ENCODE measurements around the gene ARNT2. TPM values are rescaled to one million over a fixed set of nuclear protein-coding genes. Genes with fewer than 3 reads are reported as not detected.

The ARNT2 gene
- total and polyA plus RNA-seq, 2 donors = 1.4 to 2.4 TPM

DNA sequence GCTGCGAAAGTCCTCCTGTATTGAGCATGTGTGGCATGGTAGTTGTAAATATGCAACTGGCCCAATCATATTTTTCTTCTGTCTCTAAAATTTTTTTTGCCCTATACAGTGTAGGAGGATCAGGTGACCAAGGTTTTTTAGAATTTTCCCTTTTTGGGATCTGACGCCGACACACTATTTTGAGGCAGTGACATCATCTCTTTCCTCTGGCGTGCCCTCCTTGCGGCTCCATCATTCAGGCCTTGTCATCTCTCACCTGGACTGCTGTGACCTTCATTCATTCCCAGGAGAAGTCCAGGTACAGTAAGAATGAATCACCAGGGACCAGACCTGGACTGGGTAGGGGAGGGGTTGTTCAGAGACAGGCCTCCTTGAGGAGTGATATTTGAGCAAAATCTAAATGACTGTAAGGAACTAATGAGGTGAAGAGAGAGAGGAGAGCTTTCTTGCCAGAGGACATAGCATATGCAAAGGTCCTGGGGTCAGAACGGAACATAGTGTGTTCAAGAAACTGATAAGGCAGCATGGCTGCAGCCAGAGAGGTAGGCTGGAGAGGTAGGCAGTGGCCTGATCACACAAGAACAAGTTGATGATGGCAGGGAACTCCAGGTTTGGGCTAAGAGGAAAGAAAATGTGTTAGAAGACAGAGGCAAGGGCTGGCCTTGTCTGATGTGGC, 38.7 kb downstream of the ARNT2 start:
- Histone ChIP-seq H3K27ac (ENCODE audit: low read depth in 1 of 2, low read length in 1 of 2) (no peak overlapping the region), H3K4me1 (ENCODE audit: control insufficient read depth in 2 of 2, insufficient read depth in 2 of 2, low read length in 2 of 2) (no peaks in the 10 kb centered on the region), H3K4me3 (ENCODE audit: low read length in 2 of 2) (no peak overlapping the region), H3K27me3 (ENCODE audit: control insufficient read depth in 2 of 2, insufficient read depth in 1 of 2, low read length in 1 of 2) (peaks cover 0 to 3% of the 10 kb centered on the region in 2 donors), H3K9me3 (ENCODE audit: control insufficient read depth in 2 of 2, insufficient read depth in 1 of 2, low read length in 1 of 2) (no peaks in the 10 kb centered on the region), H3K36me3 (ENCODE audit: control insufficient read depth in 2 of 2, insufficient read depth in 2 of 2, low read length in 1 of 2) (no peaks in the 10 kb centered on the region)
- WGBS = 94% methylated on average over 6 of the region's 6 CpGs
- DNase-seq (ENCODE audit: low read depth in 6 of 9, low spot score in 9 of 9) = no peak

DNA sequence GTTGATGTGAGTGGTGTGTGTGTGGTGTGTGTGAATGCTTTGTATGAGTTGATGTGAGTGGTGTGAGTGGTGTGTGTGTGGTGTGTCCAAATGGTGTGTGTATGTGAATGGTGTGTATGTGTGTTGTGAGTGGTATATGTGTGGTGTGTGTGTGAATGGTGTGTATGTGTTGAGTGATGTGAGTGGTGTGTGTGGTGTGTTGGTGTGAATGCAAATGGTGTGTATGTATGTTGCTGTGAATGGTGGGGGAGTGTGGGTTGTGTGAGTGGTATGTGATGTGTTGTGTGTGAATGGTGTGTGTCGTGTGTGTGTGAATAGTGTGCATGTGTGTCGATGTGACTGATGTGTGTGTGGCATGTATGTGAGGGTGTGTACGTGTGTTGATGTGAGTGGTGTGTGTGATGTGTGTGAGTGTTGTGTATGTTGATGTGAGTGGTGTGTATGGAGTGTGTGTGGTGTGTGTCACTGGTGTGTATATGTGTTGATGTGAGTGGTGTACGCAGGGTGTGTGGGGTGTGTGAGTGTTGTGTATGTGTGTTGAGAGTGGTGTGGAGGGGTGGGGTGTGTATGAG, 40.6 kb downstream of the ARNT2 start:
- Histone ChIP-seq H3K36me3 (ENCODE audit: control insufficient read depth in 2 of 2, insufficient read depth in 2 of 2, low read length in 1 of 2) (no peaks in the 10 kb centered on the region), H3K27ac (ENCODE audit: low read depth in 1 of 2, low read length in 1 of 2) (no peak overlapping the region), H3K4me3 (ENCODE audit: low read length in 2 of 2) (no peak overlapping the region), H3K4me1 (ENCODE audit: control insufficient read depth in 2 of 2, insufficient read depth in 2 of 2, low read length in 2 of 2) (no peaks in the 10 kb centered on the region), H3K9me3 (ENCODE audit: control insufficient read depth in 2 of 2, insufficient read depth in 1 of 2, low read length in 1 of 2) (no peaks in the 10 kb centered on the region), H3K27me3 (ENCODE audit: control insufficient read depth in 2 of 2, insufficient read depth in 1 of 2, low read length in 1 of 2) (peaks cover 0 to 3% of the 10 kb centered on the region in 2 donors)
- no peak for DNase-seq (ENCODE audit: low read depth in 6 of 9, low spot score in 9 of 9)
- 99% methylated on average over 4 of the region's 4 CpGs for WGBS

DNA sequence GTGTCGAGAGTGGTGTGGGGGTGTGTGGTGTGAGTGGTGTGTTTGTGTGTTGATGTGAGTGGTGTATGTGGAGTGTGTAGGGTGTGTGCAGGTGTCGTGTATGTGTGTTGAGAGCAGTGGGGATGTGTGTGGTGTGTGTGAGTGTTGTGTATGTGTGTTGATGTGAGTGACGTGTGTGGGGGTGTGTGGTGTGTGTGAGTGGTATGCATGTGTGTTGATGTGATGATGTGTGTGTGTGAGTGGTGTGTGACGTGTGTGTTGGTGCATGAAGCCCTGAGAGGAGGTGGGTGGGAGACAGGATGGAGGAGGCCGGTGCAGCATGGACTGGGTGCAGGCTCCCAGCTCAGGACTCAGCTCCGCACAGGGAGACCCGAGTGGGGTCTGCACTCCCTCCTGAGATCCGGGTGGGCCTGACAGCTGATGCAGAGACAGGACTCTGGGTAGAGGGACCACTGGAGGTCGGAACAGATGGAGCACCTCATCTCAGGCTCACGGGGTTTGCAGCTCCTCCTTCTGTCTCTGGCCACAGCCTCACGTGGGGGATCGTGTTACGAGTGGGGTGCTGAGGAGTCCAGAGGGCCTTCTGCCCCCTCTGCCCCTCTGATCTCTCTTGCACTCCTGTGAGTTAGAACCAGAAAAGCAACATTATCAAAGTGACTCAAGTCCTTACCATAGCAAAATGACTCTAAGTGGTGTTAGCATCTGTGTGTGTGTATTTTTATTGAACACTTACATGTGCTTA, 41.3 kb downstream of the ARNT2 start:
- DNase-seq (ENCODE audit: low read depth in 6 of 9, low spot score in 9 of 9) = no peak
- peaks cover 0 to 1% of the 10 kb centered on the region in 2 donors for H3K27me3 ChIP-seq (ENCODE audit: control insufficient read depth in 2 of 2, insufficient read depth in 1 of 2, low read length in 1 of 2)
- no peaks in the 10 kb centered on the region for H3K9me3 ChIP-seq (ENCODE audit: control insufficient read depth in 2 of 2, insufficient read depth in 1 of 2, low read length in 1 of 2)
- no peaks in the 10 kb centered on the region for H3K36me3 ChIP-seq (ENCODE audit: control insufficient read depth in 2 of 2, insufficient read depth in 2 of 2, low read length in 1 of 2)
- H3K27ac ChIP-seq (ENCODE audit: low read depth in 1 of 2, low read length in 1 of 2) = no peak overlapping the region
- H3K4me3 ChIP-seq (ENCODE audit: low read length in 2 of 2) = no peak overlapping the region
- no peaks in the 10 kb centered on the region for H3K4me1 ChIP-seq (ENCODE audit: control insufficient read depth in 2 of 2, insufficient read depth in 2 of 2, low read length in 2 of 2)
- 91% methylated on average over 13 of the region's 13 CpGs for WGBS

- H3K27me3 ChIP-seq (ENCODE audit: control insufficient read depth in 2 of 2, insufficient read depth in 1 of 2, low read length in 1 of 2) = peaks cover 0 to 2% of the 10 kb centered on the region in 2 donors
- no peaks in the 10 kb centered on the region for H3K9me3 ChIP-seq (ENCODE audit: control insufficient read depth in 2 of 2, insufficient read depth in 1 of 2, low read length in 1 of 2)
- no peak for DNase-seq (ENCODE audit: low read depth in 6 of 9, low spot score in 9 of 9)
- no peak overlapping the region for H3K27ac ChIP-seq (ENCODE audit: low read depth in 1 of 2, low read length in 1 of 2)
- H3K4me3 ChIP-seq (ENCODE audit: low read length in 2 of 2) = no peak overlapping the region
- no peaks in the 10 kb centered on the region for H3K4me1 ChIP-seq (ENCODE audit: control insufficient read depth in 2 of 2, insufficient read depth in 2 of 2, low read length in 2 of 2)
- no peaks in the 10 kb centered on the region for H3K36me3 ChIP-seq (ENCODE audit: control insufficient read depth in 2 of 2, insufficient read depth in 2 of 2, low read length in 1 of 2)
These were observed 42.9 kb downstream of the ARNT2 start for GRCh38 chr15:80447077-80447476.

- DNase-seq (ENCODE audit: low read depth in 6 of 9, low spot score in 9 of 9) = no peak
- H3K36me3 ChIP-seq (ENCODE audit: control insufficient read depth in 2 of 2, insufficient read depth in 2 of 2, low read length in 1 of 2) = no peaks in the 10 kb centered on the region
- H3K27me3 ChIP-seq (ENCODE audit: control insufficient read depth in 2 of 2, insufficient read depth in 1 of 2, low read length in 1 of 2) = peaks cover 0 to 5% of the 10 kb centered on the region in 2 donors
- H3K27ac ChIP-seq (ENCODE audit: low read depth in 1 of 2, low read length in 1 of 2) = no peak overlapping the region
- 88% methylated on average over 5 of the region's 5 CpGs for WGBS
- H3K4me1 ChIP-seq (ENCODE audit: control insufficient read depth in 2 of 2, insufficient read depth in 2 of 2, low read length in 2 of 2) = no peaks in the 10 kb centered on the region
- H3K4me3 ChIP-seq (ENCODE audit: low read length in 2 of 2) = no peak overlapping the region
- no peaks in the 10 kb centered on the region for H3K9me3 ChIP-seq (ENCODE audit: control insufficient read depth in 2 of 2, insufficient read depth in 1 of 2, low read length in 1 of 2)
These were observed 45.6 kb downstream of the ARNT2 start for GRCh38 chr15:80449825-80450224.

DNA sequence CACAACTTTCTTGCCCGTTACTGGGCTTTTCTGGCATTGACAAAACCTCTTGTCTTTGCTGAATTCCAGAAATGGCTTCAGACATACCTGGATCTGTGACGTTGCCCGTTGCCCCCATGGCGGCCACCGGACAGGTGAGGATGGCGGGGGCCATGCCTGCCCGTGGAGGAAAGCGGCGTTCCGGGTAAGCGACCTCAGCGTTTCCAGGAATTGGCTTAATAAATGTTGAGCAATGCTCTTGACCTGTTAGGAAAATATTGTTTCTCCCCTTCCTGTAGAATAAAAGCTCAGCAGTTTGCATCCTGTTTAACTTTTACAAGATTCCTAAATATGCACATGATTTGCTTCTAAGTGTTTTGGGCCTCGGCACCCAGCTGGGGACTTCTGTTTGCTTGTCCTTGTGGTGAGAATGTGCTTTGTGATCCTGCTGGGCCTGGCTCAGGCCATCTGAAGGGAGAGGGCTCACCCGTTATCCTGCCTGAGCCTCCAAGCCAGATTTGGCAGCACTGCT, 46.7 kb downstream of the ARNT2 start:
- WGBS = 92% methylated on average over 14 of the region's 14 CpGs
- Histone ChIP-seq H3K27me3 (ENCODE audit: control insufficient read depth in 2 of 2, insufficient read depth in 1 of 2, low read length in 1 of 2) (peaks cover 0 to 5% of the 10 kb centered on the region in 2 donors), H3K36me3 (ENCODE audit: control insufficient read depth in 2 of 2, insufficient read depth in 2 of 2, low read length in 1 of 2) (no peaks in the 10 kb centered on the region), H3K4me1 (ENCODE audit: control insufficient read depth in 2 of 2, insufficient read depth in 2 of 2, low read length in 2 of 2) (no peaks in the 10 kb centered on the region), H3K9me3 (ENCODE audit: control insufficient read depth in 2 of 2, insufficient read depth in 1 of 2, low read length in 1 of 2) (no peaks in the 10 kb centered on the region), H3K4me3 (ENCODE audit: low read length in 2 of 2) (no peak overlapping the region), H3K27ac (ENCODE audit: low read depth in 1 of 2, low read length in 1 of 2) (no peak overlapping the region)
- DNase-seq (ENCODE audit: low read depth in 6 of 9, low spot score in 9 of 9) = no peak

DNA sequence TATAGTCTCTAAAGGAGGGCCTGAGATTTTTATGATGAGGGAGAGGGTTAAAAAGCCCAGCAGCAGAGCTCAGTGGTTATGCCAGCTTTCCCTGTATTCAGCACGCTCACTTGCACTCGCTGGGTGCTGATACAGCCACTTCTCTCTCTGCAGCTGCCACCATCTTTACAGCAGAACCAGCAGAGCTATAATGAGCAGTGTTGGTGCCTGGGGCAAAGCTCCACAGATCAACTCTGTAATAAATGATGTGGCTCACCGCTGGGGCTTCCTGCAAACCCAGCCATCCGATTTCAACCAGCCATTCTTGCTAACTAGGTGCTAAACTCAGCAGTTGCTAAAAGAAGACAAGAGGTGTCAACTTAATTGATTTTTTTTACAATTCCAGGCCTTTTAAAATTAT, 48.0 kb downstream of the ARNT2 start:
- no peak overlapping the region for H3K27ac ChIP-seq (ENCODE audit: low read depth in 1 of 2, low read length in 1 of 2)
- H3K4me3 ChIP-seq (ENCODE audit: low read length in 2 of 2) = no peak overlapping the region
- DNase-seq (ENCODE audit: low read depth in 6 of 9, low spot score in 9 of 9) = no peak
- H3K27me3 ChIP-seq (ENCODE audit: control insufficient read depth in 2 of 2, insufficient read depth in 1 of 2, low read length in 1 of 2) = peaks cover 0 to 11% of the 10 kb centered on the region in 2 donors
- no peaks in the 10 kb centered on the region for H3K4me1 ChIP-seq (ENCODE audit: control insufficient read depth in 2 of 2, insufficient read depth in 2 of 2, low read length in 2 of 2)
- 90% methylated on average over 4 of the region's 4 CpGs for WGBS
- no peaks in the 10 kb centered on the region for H3K36me3 ChIP-seq (ENCODE audit: control insufficient read depth in 2 of 2, insufficient read depth in 2 of 2, low read length in 1 of 2)
- no peaks in the 10 kb centered on the region for H3K9me3 ChIP-seq (ENCODE audit: control insufficient read depth in 2 of 2, insufficient read depth in 1 of 2, low read length in 1 of 2)

DNA sequence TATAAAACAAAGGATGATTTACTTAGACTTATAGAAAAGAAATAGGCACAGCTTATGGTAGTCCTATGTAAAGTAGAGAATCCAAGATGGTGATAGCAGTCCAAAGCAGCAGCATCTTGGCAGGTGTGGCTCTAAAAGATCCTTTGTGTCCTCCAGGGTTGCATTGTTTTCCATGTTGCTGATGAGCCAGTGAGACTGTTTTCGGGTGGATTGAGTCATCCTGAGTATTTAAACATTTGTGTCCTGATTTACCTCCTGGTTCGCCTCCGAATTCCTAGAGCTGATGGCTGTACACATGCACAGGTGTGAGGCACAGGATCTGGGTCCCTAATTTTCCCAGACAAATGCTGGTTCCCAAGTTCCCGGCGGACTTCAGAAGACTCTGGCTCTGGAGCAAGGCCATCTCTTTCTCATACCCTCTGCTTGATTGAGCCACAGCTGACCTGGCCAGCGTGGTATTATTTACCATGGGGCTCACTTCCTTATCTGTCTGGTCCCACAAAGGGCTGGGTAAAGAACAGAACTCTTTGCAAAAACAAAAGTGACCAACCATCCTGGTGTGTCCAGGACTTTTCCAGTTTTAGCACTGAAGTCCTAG, 51.0 kb downstream of the ARNT2 start:
- H3K4me1 ChIP-seq (ENCODE audit: control insufficient read depth in 2 of 2, insufficient read depth in 2 of 2, low read length in 2 of 2) = no peaks in the 10 kb centered on the region
- no peak overlapping the region for H3K27ac ChIP-seq (ENCODE audit: low read depth in 1 of 2, low read length in 1 of 2)
- WGBS = 84% methylated on average over 6 of the region's 6 CpGs
- H3K27me3 ChIP-seq (ENCODE audit: control insufficient read depth in 2 of 2, insufficient read depth in 1 of 2, low read length in 1 of 2) = peaks cover 0 to 11% of the 10 kb centered on the region in 2 donors
- H3K4me3 ChIP-seq (ENCODE audit: low read length in 2 of 2) = no peak overlapping the region
- no peaks in the 10 kb centered on the region for H3K9me3 ChIP-seq (ENCODE audit: control insufficient read depth in 2 of 2, insufficient read depth in 1 of 2, low read length in 1 of 2)
- no peak for DNase-seq (ENCODE audit: low read depth in 6 of 9, low spot score in 9 of 9)
- H3K36me3 ChIP-seq (ENCODE audit: control insufficient read depth in 2 of 2, insufficient read depth in 2 of 2, low read length in 1 of 2) = no peaks in the 10 kb centered on the region
